Stimulated activated naive B cell treated with anti-CD40 and anti-IgM and Interleukin-4, amounts not matched to agents 10 μg/mL and 1 μg/mL and 100 μg/mL, for 72 hours (primary cell): Measurements from ENCODE around the gene PRPH2.
A peak's percentile ranks its signal among the peaks of the same experiment; 100 is the strongest.
"Not testable (repeated sequence)": the region's sequence is repeated elsewhere in the genome, so short reads cannot be mapped to it uniquely, and the experiment has no call there.

Source experiments
- ATAC-seq, 2 donors: fragments of 150-1000 bp; cut with Tn5 transposase; replicated peaks; 2 replicates each; pipeline ENCODE4 v1.10.0; 2021; ENCODE audit warnings: moderate library complexity in 1 of 2
- DNase-seq: peaks from one replicate; pipeline ENCODE4 v3.0.0; 2021
- H3K27ac Mint-ChIP-seq: one replicate; pipeline ENCODE4 v1.8.0; 2022; ENCODE audit warnings: mild to moderate bottlenecking, mixed read lengths
- H3K27me3 Mint-ChIP-seq, 2 donors: one replicate each; pipeline ENCODE4 v1.8.0; 2022; ENCODE audit warnings: mixed read lengths in 2 of 2
- H3K36me3 Mint-ChIP-seq, 2 donors: one replicate each; pipeline ENCODE4 v1.8.0; 2022; ENCODE audit warnings: mixed read lengths in 2 of 2, mild to moderate bottlenecking in 1 of 2
- H3K4me1 Mint-ChIP-seq, 2 donors: one replicate each; pipeline ENCODE4 v1.8.0; 2022; ENCODE audit warnings: mixed read lengths in 2 of 2, mild to moderate bottlenecking in 1 of 2
- H3K4me3 Mint-ChIP-seq, 2 donors: one replicate each; pipeline ENCODE4 v1.8.0; 2022; ENCODE audit warnings: mild to moderate bottlenecking in 2 of 2, mixed read lengths in 2 of 2, moderate library complexity in 1 of 2
- H3K9me3 Mint-ChIP-seq, 2 donors: one replicate each; pipeline ENCODE4 v1.8.0; 2022; ENCODE audit warnings: mixed read lengths in 2 of 2, mild to moderate bottlenecking in 1 of 2

PRPH2 gene

GRCh38 chr6:42698217-42698616, 24.2 kb downstream of the PRPH2 start:
- no peak overlapping the region for H3K4me3 Mint-ChIP-seq
- DNase-seq (no peak), ATAC-seq (no peak)
- peaks cover 15 to 18% of the 10 kb centered on the region in 2 donors for H3K4me1 Mint-ChIP-seq
- no peaks in the 10 kb centered on the region for H3K27me3 Mint-ChIP-seq
- H3K36me3 Mint-ChIP-seq = peaks cover 11 to 16% of the 10 kb centered on the region in 2 donors
- H3K27ac Mint-ChIP-seq = peak overlapping the region; percentile 5
- H3K9me3 Mint-ChIP-seq = no peaks in the 10 kb centered on the region

- no peak for ATAC-seq
- DNase-seq = no peak
- peaks cover 15 to 26% of the 10 kb centered on the region in 2 donors for H3K4me1 Mint-ChIP-seq
- peak overlapping the region; percentile 20 for H3K27ac Mint-ChIP-seq
- no peaks in the 10 kb centered on the region for H3K9me3 Mint-ChIP-seq
- no peaks in the 10 kb centered on the region for H3K27me3 Mint-ChIP-seq
- peaks cover 11 to 20% of the 10 kb centered on the region in 2 donors for H3K36me3 Mint-ChIP-seq
- H3K4me3 Mint-ChIP-seq = no peak overlapping the region
These were observed 25.1 kb downstream of the PRPH2 start for GRCh38 chr6:42697268-42697655.

GRCh38 chr6:42696526-42697267, 25.7 kb downstream of the PRPH2 start:
- Mint-ChIP-seq H3K27ac (peak overlapping the region; percentile 20), H3K36me3 (peaks cover 11 to 20% of the 10 kb centered on the region in 2 donors), H3K4me1 (peaks cover 15 to 27% of the 10 kb centered on the region in 2 donors), H3K9me3 (no peaks in the 10 kb centered on the region), H3K4me3 (no peak overlapping the region), H3K27me3 (no peaks in the 10 kb centered on the region)
- no peak for ATAC-seq
- DNase-seq = no peak

GRCh38 chr6:42694586-42694985, 27.8 kb downstream of the PRPH2 start:
- Mint-ChIP-seq H3K9me3 (no peaks in the 10 kb centered on the region), H3K4me1 (peaks cover 15 to 27% of the 10 kb centered on the region in 2 donors), H3K36me3 (peaks cover 17 to 35% of the 10 kb centered on the region in 2 donors), H3K27me3 (no peaks in the 10 kb centered on the region), H3K27ac (peak overlapping the region; percentile 68), H3K4me3 (no peak overlapping the region)
- ATAC-seq (no peak), DNase-seq (no peak)

GRCh38 chr6:42693725-42694323, 28.6 kb downstream of the PRPH2 start:
- Mint-ChIP-seq H3K4me3 (peak overlapping the region in 1 of 2 donors; percentile 33), H3K36me3 (peaks cover 20 to 40% of the 10 kb centered on the region in 2 donors), H3K27ac (peak overlapping the region; percentile 56), H3K9me3 (no peaks in the 10 kb centered on the region), H3K4me1 (peaks cover 15 to 27% of the 10 kb centered on the region in 2 donors), H3K27me3 (no peaks in the 10 kb centered on the region)
- DNase-seq = peak; percentile 9
- ATAC-seq = peak; percentile 82

- peak in 1 of 2 donors; percentile 24 for ATAC-seq
- Mint-ChIP-seq H3K27ac (peak overlapping the region; percentile 71), H3K4me3 (no peak overlapping the region), H3K27me3 (no peaks in the 10 kb centered on the region), H3K36me3 (peaks cover 23 to 52% of the 10 kb centered on the region in 2 donors), H3K4me1 (peaks cover 14 to 27% of the 10 kb centered on the region in 2 donors), H3K9me3 (no peaks in the 10 kb centered on the region)
- no peak for DNase-seq
These were observed 30.1 kb downstream of the PRPH2 start for GRCh38 chr6:42692137-42692911.

GRCh38 chr6:42690872-42691271, 31.5 kb downstream of the PRPH2 start:
- no peaks in the 10 kb centered on the region for H3K27me3 Mint-ChIP-seq
- H3K4me3 Mint-ChIP-seq = no peak overlapping the region
- DNase-seq (no peak), ATAC-seq (no peak)
- H3K4me1 Mint-ChIP-seq = peaks cover 14 to 27% of the 10 kb centered on the region in 2 donors
- peaks cover 0 to 1% of the 10 kb centered on the region in 2 donors for H3K9me3 Mint-ChIP-seq
- H3K36me3 Mint-ChIP-seq = peaks cover 30 to 60% of the 10 kb centered on the region in 2 donors
- peak overlapping the region; percentile 73 for H3K27ac Mint-ChIP-seq

GRCh38 chr6:42690151-42690702, 32.2 kb downstream of the PRPH2 start:
- Mint-ChIP-seq H3K36me3 (peaks cover 30 to 64% of the 10 kb centered on the region in 2 donors), H3K4me3 (no peak overlapping the region), H3K27me3 (no peaks in the 10 kb centered on the region), H3K27ac (peak overlapping the region; percentile 81), H3K4me1 (peaks cover 14 to 27% of the 10 kb centered on the region in 2 donors), H3K9me3 (peaks cover 0 to 1% of the 10 kb centered on the region in 2 donors)
- no peak for DNase-seq
- no peak for ATAC-seq

GRCh38 chr6:42689371-42689770, 33.0 kb downstream of the PRPH2 start:
- Mint-ChIP-seq H3K4me3 (no peak overlapping the region), H3K36me3 (peaks cover 28 to 64% of the 10 kb centered on the region in 2 donors), H3K4me1 (peaks cover 7 to 19% of the 10 kb centered on the region in 2 donors), H3K27me3 (no peaks in the 10 kb centered on the region), H3K27ac (peak overlapping the region; percentile 62), H3K9me3 (peaks cover 0 to 1% of the 10 kb centered on the region in 2 donors)
- DNase-seq (no peak), ATAC-seq (no peak)

GRCh38 chr6:42688281-42688680, 34.1 kb downstream of the PRPH2 start:
- Mint-ChIP-seq H3K36me3 (peaks cover 34 to 67% of the 10 kb centered on the region in 2 donors), H3K9me3 (peaks cover 0 to 1% of the 10 kb centered on the region in 2 donors), H3K27me3 (no peaks in the 10 kb centered on the region), H3K4me3 (no peak overlapping the region), H3K4me1 (peaks cover 0 to 10% of the 10 kb centered on the region in 2 donors), H3K27ac (peak overlapping the region; percentile 42)
- ATAC-seq (no peak), DNase-seq (no peak)

- Mint-ChIP-seq H3K27ac (no peak overlapping the region), H3K27me3 (no peaks in the 10 kb centered on the region), H3K4me3 (no peak overlapping the region), H3K9me3 (no peaks in the 10 kb centered on the region), H3K4me1 (no peaks in the 10 kb centered on the region), H3K36me3 (peaks cover 36 to 55% of the 10 kb centered on the region in 2 donors)
- ATAC-seq = no peak
- no peak for DNase-seq
These were observed 43.0 kb downstream of the PRPH2 start for GRCh38 chr6:42679358-42679757.

GRCh38 chr6:42674780-42675179, 47.6 kb downstream of the PRPH2 start:
- Mint-ChIP-seq H3K4me1 (peaks cover 5 to 7% of the 10 kb centered on the region in 2 donors), H3K9me3 (no peaks in the 10 kb centered on the region), H3K4me3 (no peak overlapping the region), H3K27ac (no peak overlapping the region), H3K36me3 (peaks cover 43 to 58% of the 10 kb centered on the region in 2 donors), H3K27me3 (no peaks in the 10 kb centered on the region)
- DNase-seq = no peak
- no peak for ATAC-seq

- not testable (repeated sequence) for H3K27me3 Mint-ChIP-seq, H3K4me3 Mint-ChIP-seq, DNase-seq, ATAC-seq, H3K9me3 Mint-ChIP-seq, H3K27ac Mint-ChIP-seq, H3K4me1 Mint-ChIP-seq
- peaks cover 43 to 58% of the 10 kb centered on the region in 2 donors for H3K36me3 Mint-ChIP-seq
These were observed 48.0 kb downstream of the PRPH2 start for GRCh38 chr6:42674368-42674767.

- Mint-ChIP-seq H3K4me1 (peaks cover 0 to 2% of the 10 kb centered on the region in 2 donors), H3K9me3 (no peaks in the 10 kb centered on the region), H3K36me3 (peaks cover 34 to 38% of the 10 kb centered on the region in 2 donors), H3K27me3 (no peaks in the 10 kb centered on the region), H3K4me3 (no peak overlapping the region), H3K27ac (no peak overlapping the region)
- DNase-seq (no peak), ATAC-seq (no peak)
These were observed 57.7 kb downstream of the PRPH2 start for GRCh38 chr6:42664718-42665117.
